22Rv1 (cell line): ENCODE measurements around the gene KLHL1.

Experiments
- CTCF ChIP-seq: fragments of 450-650 bp; IDR thresholded peaks from 2 replicates; pipeline ENCODE4 v1.5.1; 2017; ENCODE audit warnings: mild to moderate bottlenecking
- ZFX ChIP-seq: fragments of 450-650 bp; IDR thresholded peaks from 2 replicates; pipeline ENCODE4 v1.6.1; 2017; ENCODE audit warnings: antibody characterized with exemption, borderline replicate concordance

GRCh38 chr13:70125693-70126092, 17.4 kb upstream of the KLHL1 start:
- no peak for TF ChIP-seq CTCF
- TF ChIP-seq ZFX, result no peak
